HepG2 (cell line): ENCODE measurements around the gene BRK1. TPM values are rescaled to one million over a fixed set of nuclear protein-coding genes. Genes with fewer than 3 reads are reported as not detected.

Experiments used
- ATF4 ChIP-seq, 2 experiments: fragments of 450-650 bp in 1 of 2; sonication (generic) in 1 of 2; formaldehyde crosslinking; IDR thresholded peaks; 2 replicates each; pipeline versions ENCODE4 v1.5.0 to v1.8.0; 2020 to 2022; ENCODE audit warnings: mild to moderate bottlenecking in 1 of 2, missing genetic modification reagents in 1 of 2
- BCL3 ChIP-seq: sonication (generic); formaldehyde crosslinking; IDR thresholded peaks from 2 replicates; pipeline ENCODE4 v1.5.1; 2020; ENCODE audit warnings: mild to moderate bottlenecking, missing genetic modification reagents, moderate library complexity
- CBX5 ChIP-seq: sonication (generic); formaldehyde crosslinking; IDR thresholded peaks from 2 replicates; pipeline ENCODE4 v1.4.0; 2020; ENCODE audit warnings: missing genetic modification reagents, borderline replicate concordance
- CHD2 ChIP-seq: IDR thresholded peaks from 2 replicates; pipeline ENCODE4 v1.6.1; 2011; ENCODE audit warnings: low read depth, low read length, improper control_type of control experiment
- DNMT3B ChIP-seq: conservative IDR thresholded peaks from 2 replicates; pipeline ENCODE4 v1.6.1; 2016; ENCODE audit warnings: missing biosample characterization, control low read depth
- HDAC2 ChIP-seq: sonication (generic); formaldehyde crosslinking; IDR thresholded peaks from 2 replicates; pipeline ENCODE4 v1.4.0; 2020; ENCODE audit warnings: missing genetic modification reagents
- IKZF4 ChIP-seq: sonication (generic); formaldehyde crosslinking; IDR thresholded peaks from 2 replicates; pipeline ENCODE4 v1.5.1; 2020; ENCODE audit warnings: borderline replicate concordance, mild to moderate bottlenecking, low read depth, missing genetic modification reagents; ENCODE audit errors: not compliant biosample characterization
- ISX ChIP-seq: sonication (generic); formaldehyde crosslinking; conservative IDR thresholded peaks from 2 replicates; pipeline ENCODE4 v1.5.0; 2020; ENCODE audit warnings: missing genetic modification reagents
- KDM3A ChIP-seq: IDR thresholded peaks from 2 replicates; pipeline ENCODE4 v1.6.1; 2018; ENCODE audit warnings: low read depth, missing compliant biosample characterization
- KLF12 ChIP-seq: sonication (generic); formaldehyde crosslinking; IDR thresholded peaks from 2 replicates; pipeline ENCODE4 v1.4.0; 2020; ENCODE audit warnings: missing genetic modification reagents, borderline replicate concordance
- MBD4 ChIP-seq: IDR thresholded peaks from 2 replicates; pipeline ENCODE4 v1.6.1; 2012; ENCODE audit warnings: low read length, inconsistent platforms, borderline replicate concordance
- MTERF4 ChIP-seq: sonication (generic); formaldehyde crosslinking; IDR thresholded peaks from 2 replicates; pipeline ENCODE4 v1.8.0; 2023; ENCODE audit warnings: mild to moderate bottlenecking, missing genetic modification reagents
- PLSCR1 ChIP-seq: sonication (generic); formaldehyde crosslinking; IDR thresholded peaks from 2 replicates; pipeline ENCODE4 v1.5.0; 2020; ENCODE audit warnings: missing genetic modification reagents, mild to moderate bottlenecking, borderline replicate concordance
- PTBP1 ChIP-seq: fragments of 200-400 bp; formaldehyde crosslinking; IDR thresholded peaks from 2 replicates; pipeline ENCODE4 v1.6.1; 2018; ENCODE audit warnings: low read length, low read depth; ENCODE audit not compliant: poor library complexity, severe bottlenecking
- RXRA ChIP-seq: sonication (generic); formaldehyde crosslinking; IDR thresholded peaks from 2 replicates; pipeline ENCODE4 v1.5.1; 2020; ENCODE audit warnings: missing genetic modification reagents
- STAT5B ChIP-seq: sonication (generic); formaldehyde crosslinking; IDR thresholded peaks from 2 replicates; pipeline ENCODE4 v1.4.0; 2020; ENCODE audit warnings: missing genetic modification reagents
- TEAD3 ChIP-seq: optimal IDR thresholded peaks from 2 replicates; pipeline ENCODE3; 2016; ENCODE audit warnings: borderline replicate concordance
- ZIK1 ChIP-seq: sonication (generic); formaldehyde crosslinking; IDR thresholded peaks from 2 replicates; pipeline ENCODE4 v1.5.0; 2020; ENCODE audit warnings: mild to moderate bottlenecking, low read depth, missing genetic modification reagents, borderline replicate concordance
- ZNF354B ChIP-seq: sonication (generic); formaldehyde crosslinking; IDR thresholded peaks from 2 replicates; pipeline ENCODE4 v1.8.0; 2022; ENCODE audit warnings: mild to moderate bottlenecking, missing genetic modification reagents
- ZNF543 ChIP-seq: sonication (generic); formaldehyde crosslinking; IDR thresholded peaks from 2 replicates; pipeline ENCODE4 v1.4.0; 2020; ENCODE audit warnings: mild to moderate bottlenecking, missing genetic modification reagents
- ZNF598 ChIP-seq: sonication (generic); formaldehyde crosslinking; IDR thresholded peaks from 2 replicates; pipeline ENCODE4 v1.5.1; 2020; ENCODE audit warnings: mild to moderate bottlenecking, missing genetic modification reagents, borderline replicate concordance
- ZNF670 ChIP-seq: sonication (generic); formaldehyde crosslinking; IDR thresholded peaks from 2 replicates; pipeline ENCODE4 v1.8.0; 2022; ENCODE audit warnings: mild to moderate bottlenecking, missing genetic modification reagents, borderline replicate concordance
- ZNF724P ChIP-seq: sonication (generic); formaldehyde crosslinking; IDR thresholded peaks from 2 replicates; pipeline ENCODE4 v1.8.0; 2022; ENCODE audit warnings: missing genetic modification reagents, borderline replicate concordance
- ZNF737 ChIP-seq: sonication (generic); formaldehyde crosslinking; IDR thresholded peaks from 2 replicates; pipeline ENCODE4 v1.5.0; 2020; ENCODE audit warnings: missing genetic modification reagents, mild to moderate bottlenecking, borderline replicate concordance
- ZNF788 ChIP-seq: sonication (generic); formaldehyde crosslinking; IDR thresholded peaks from 2 replicates; pipeline ENCODE4 v1.5.0; 2020; ENCODE audit warnings: mild to moderate bottlenecking, missing genetic modification reagents, borderline replicate concordance
- ZSCAN22 ChIP-seq: sonication (generic); formaldehyde crosslinking; IDR thresholded peaks from 2 replicates; pipeline ENCODE4 v1.4.0; 2020; ENCODE audit warnings: mild to moderate bottlenecking, missing genetic modification reagents
- ZSCAN29 ChIP-seq: sonication (generic); formaldehyde crosslinking; conservative IDR thresholded peaks from 2 replicates; pipeline ENCODE4 v1.4.0; 2020; ENCODE audit warnings: mild to moderate bottlenecking, missing genetic modification reagents
- polyA plus RNA-seq, 8 experiments: library from polyadenylated mRNA; depleted of rRNA in 3 of 8; stranded (reverse) in 7 of 8; unstranded in 1 of 8; fragments of >200 nt; fragmentation: Illumina TruSeq in 4 of 8; extraction: Trizol in 4 of 8; gene quantifications; 2 replicates each; pipeline versions ENCODE4 v1.2.1 to v1.2.3, GENCODE V29; 2011 to 2016; ENCODE audit warnings: low read depth in 4 of 8, missing spikeins in 1 of 8, mixed read lengths in 1 of 8; ENCODE audit not compliant: insufficient read depth in 1 of 8
- total RNA-seq, 5 experiments: library from RNA; depleted of rRNA; stranded (reverse); fragments of >200 nt; fragmentation: Illumina TruSeq; extraction: Trizol; gene quantifications; 2 replicates each; pipeline ENCODE4 v1.2.3, GENCODE V29; 2016; ENCODE audit warnings: low read depth in 1 of 5

Gene BRK1
- total and polyA plus RNA-seq, 2 of the 13 experiments (the other 11 are each of a cell fraction or from before 2014, with no cell fraction given), result 118 to 155 TPM

- TF ChIP-seq ZNF737 (no peak), STAT5B (CRISPR knock-in tag) (no peak), ISX (CRISPR knock-in tag) (peak; percentile 92), ZNF354B (no peak), DNMT3B (no peak), ZNF788 (peak; percentile 74; the same call in 1 of the 2 replicates), ATF4 (CRISPR knock-in tag; IDR thresholded peaks at IDR 0.05) (no peak), ZNF670 (CRISPR knock-in tag) (peak; percentile 30; the same call in 1 of the 2 replicates), RXRA (CRISPR knock-in tag) (no peak), PTBP1 (no peak), ZIK1 (CRISPR knock-in tag) (no peak), PLSCR1 (CRISPR knock-in tag) (no peak), ZNF724P (no peak), CHD2 (no peak), ZSCAN22 (no peak), KDM3A (CRISPR knock-in tag) (no peak), TEAD3 (CRISPR knock-in tag) (peak; percentile 44), KLF12 (CRISPR knock-in tag) (peak; percentile 92), ZSCAN29 (no peak), MTERF4 (CRISPR knock-in tag) (no peak; the same call in 1 of the 2 replicates), MBD4 (no peak), ZNF543 (CRISPR knock-in tag) (0 out of 2 replicates have a peak, but pooled peaks have one; percentile 26), HDAC2 (CRISPR knock-in tag) (peak; percentile 83), ZNF598 (peak; percentile 62; the same call in 1 of the 2 replicates), BCL3 (CRISPR knock-in tag) (peak; percentile 32; the same call in 1 of the 2 replicates), CBX5 (0 out of 2 replicates have a peak, but pooled peaks have one; percentile 13), IKZF4 (CRISPR knock-in tag) (no peak)
Observed at GRCh38 chr3:10115326-10116137, at the start of gene BRK1 (continued).
